Testis (tissue), 3 donors: ENCODE results near the gene NXPH3. TPM values are rescaled to one million over a fixed set of nuclear protein-coding genes. Genes with fewer than 3 reads are reported as not detected.

Source experiments
- DNase-seq: peaks from one replicate; pipeline ENCODE4 v3.0.0-alpha.2; 2019
- H3K27ac ChIP-seq, 2 donors: fragments of 200-600 bp; sonication (generic); one replicate each; pipeline ENCODE4 v1.5.1; 2019
- H3K27me3 ChIP-seq: fragments of 200-600 bp; sonication (generic); one replicate; pipeline ENCODE4 v1.5.1; 2019
- H3K36me3 ChIP-seq: fragments of 200-600 bp; sonication (generic); one replicate; pipeline ENCODE4 v1.5.1; 2017; ENCODE audit warnings: low read depth; ENCODE audit errors: missing control alignments
- H3K4me1 ChIP-seq: fragments of 200-600 bp; sonication (generic); one replicate; pipeline ENCODE4 v1.5.1; 2019
- H3K4me3 ChIP-seq, 2 donors: fragments of 200-600 bp; sonication (generic); one replicate each; pipeline ENCODE4 v1.5.1; 2017 to 2019
- H3K9me3 ChIP-seq: fragments of 200-600 bp; sonication (generic); one replicate; pipeline ENCODE4 v1.5.1; 2017
- CTCF ChIP-seq, 3 experiments: fragments of 450-650 bp in 2 of 3; fragments of 200-600 bp in 1 of 3; sonication (generic) in 1 of 3; IDR thresholded peaks; one replicate each; pipeline ENCODE4 v1.5.1; 2016 to 2019; ENCODE audit warnings: antibody characterized with exemption in 3 of 3, mild to moderate bottlenecking in 2 of 3, moderate library complexity in 1 of 3
- POLR2A ChIP-seq: fragments of 450-650 bp; IDR thresholded peaks from one replicate; pipeline ENCODE4 v1.6.1; 2017; ENCODE audit warnings: antibody characterized with exemption, mild to moderate bottlenecking, moderate library complexity
- WGBS, 2 donors: methylation state at CpG; one replicate each; pipeline ENCODE4 v1.1.5; 2018; 5-methylcytosine and 5-hydroxymethylcytosine counted together
- intact Hi-C: fragments of 100-400 bp; cut with DNase I; formaldehyde crosslinking; loops from one replicate; pipeline ENCODE4 v1.15.1; 2023; ENCODE audit warnings: low total_unique reads
- polyA plus RNA-seq: library from polyadenylated mRNA; stranded (reverse); fragments of 350-450 nt; fragmentation: Illumina TruSeq; extraction: RNeasy Lipid Tissue Mini Kit (QIAGEN cat#74804); gene quantifications from one replicate; pipeline ENCODE4 v1.2.3, GENCODE V29; 2014; ENCODE audit warnings: low read depth, low replicate concordance; ENCODE audit not compliant: insufficient read depth
- total RNA-seq, 2 donors: library from RNA; depleted of rRNA; stranded (reverse); fragments of >200 nt; gene quantifications; one replicate each; pipeline ENCODE4 v1.2.3, GENCODE V29; 2016

The NXPH3 gene
- total and polyA plus RNA-seq, 3 donors from 2014 or later, result 4.1 to 5.8 (median 5.6) TPM

GRCh38 chr17:49570540-49571242 lies 5.0 kb upstream of the NXPH3 start:
- H3K27ac ChIP-seq, result peak overlapping the region; percentile 61 to 85
- 52 to 66% methylated on average over 5 to 11 of the region's 11 CpGs for WGBS, 2 donors
- H3K27me3 ChIP-seq, result no peaks in the 10 kb centered on the region

GRCh38 chr17:49571283-49571682 lies 4.4 kb upstream of the NXPH3 start:
- no peak overlapping the region for H3K27ac ChIP-seq
- peaks cover 49% of the 10 kb centered on the region for H3K4me1 ChIP-seq
- H3K9me3 ChIP-seq, result no peaks in the 10 kb centered on the region
- intact Hi-C loops, result loop anchor here (5.0 to 10.0 kb wide), 2 partner anchors 121 to 204 kb away; no protein-coding TSS in a partner anchor
- DNase-seq, result no peak
- no peaks in the 10 kb centered on the region for H3K36me3 ChIP-seq
- H3K27me3 ChIP-seq, result no peaks in the 10 kb centered on the region
- WGBS, 2 donors, result 67 to 71% methylated on average over 6 of the region's 6 CpGs
- H3K4me3 ChIP-seq, result no peak overlapping the region
- TF ChIP-seq CTCF (IDR thresholded peaks at IDR 0.05), result no peak
- TF ChIP-seq POLR2A, result no peak

More at GRCh38 chr17:49570540-49571242, 5.0 kb upstream of the NXPH3 start:
- no peaks in the 10 kb centered on the region for H3K36me3 ChIP-seq
- TF ChIP-seq CTCF (IDR thresholded peaks at IDR 0.05) (no peak), POLR2A (no peak)
- no peaks in the 10 kb centered on the region for H3K9me3 ChIP-seq
- H3K4me3 ChIP-seq, result peak overlapping the region in 1 of 2 donors; percentile 58
- H3K4me1 ChIP-seq, result peaks cover 55% of the 10 kb centered on the region
- no peak for DNase-seq
- intact Hi-C loops, result loop anchor here (5.0 to 10.0 kb wide), 2 partner anchors 122 to 204 kb away; no protein-coding TSS in a partner anchor

GRCh38 chr17:49571764-49572163 lies 3.9 kb upstream of the NXPH3 start:
- no peaks in the 10 kb centered on the region for H3K27me3 ChIP-seq
- peaks cover 49% of the 10 kb centered on the region for H3K4me1 ChIP-seq
- H3K4me3 ChIP-seq, result no peak overlapping the region
- intact Hi-C loops, result loop anchor here (5.0 to 10.0 kb wide), 2 partner anchors 121 to 203 kb away; no protein-coding TSS in a partner anchor
- H3K9me3 ChIP-seq, result no peaks in the 10 kb centered on the region
- no peak for DNase-seq
- H3K36me3 ChIP-seq, result no peaks in the 10 kb centered on the region
- 34 to 36% methylated on average over 4 of the region's 4 CpGs for WGBS, 2 donors
- no peak for TF ChIP-seq POLR2A
- TF ChIP-seq CTCF (IDR thresholded peaks at IDR 0.05), result no peak
- no peak overlapping the region for H3K27ac ChIP-seq

- H3K27ac ChIP-seq, result no peak overlapping the region
- peaks cover 47% of the 10 kb centered on the region for H3K4me1 ChIP-seq
- no peaks in the 10 kb centered on the region for H3K36me3 ChIP-seq
- intact Hi-C loops, result loop anchor here (5.0 to 10.0 kb wide), 2 partner anchors 120 to 203 kb away; no protein-coding TSS in a partner anchor
- WGBS, 2 donors, result 60 to 82% methylated on average over 3 of the region's 3 CpGs
- TF ChIP-seq CTCF (IDR thresholded peaks at IDR 0.05), result no peak
- TF ChIP-seq POLR2A, result no peak
- DNase-seq, result no peak
- H3K27me3 ChIP-seq, result no peaks in the 10 kb centered on the region
- no peaks in the 10 kb centered on the region for H3K9me3 ChIP-seq
- H3K4me3 ChIP-seq, result no peak overlapping the region
Measured at GRCh38 chr17:49572226-49572625, 3.4 kb upstream of the NXPH3 start.
